ENCODE data around the gene MXRA8.
A peak's percentile ranks its signal among the peaks of the same experiment; 100 is the strongest.
"Not testable (repeated sequence)": the region's sequence is repeated elsewhere in the genome, so short reads cannot be mapped to it uniquely, and the experiment has no call there.

MXRA8 gene, protein sequence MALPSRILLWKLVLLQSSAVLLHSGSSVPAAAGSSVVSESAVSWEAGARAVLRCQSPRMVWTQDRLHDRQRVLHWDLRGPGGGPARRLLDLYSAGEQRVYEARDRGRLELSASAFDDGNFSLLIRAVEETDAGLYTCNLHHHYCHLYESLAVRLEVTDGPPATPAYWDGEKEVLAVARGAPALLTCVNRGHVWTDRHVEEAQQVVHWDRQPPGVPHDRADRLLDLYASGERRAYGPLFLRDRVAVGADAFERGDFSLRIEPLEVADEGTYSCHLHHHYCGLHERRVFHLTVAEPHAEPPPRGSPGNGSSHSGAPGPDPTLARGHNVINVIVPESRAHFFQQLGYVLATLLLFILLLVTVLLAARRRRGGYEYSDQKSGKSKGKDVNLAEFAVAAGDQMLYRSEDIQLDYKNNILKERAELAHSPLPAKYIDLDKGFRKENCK

DNA sequence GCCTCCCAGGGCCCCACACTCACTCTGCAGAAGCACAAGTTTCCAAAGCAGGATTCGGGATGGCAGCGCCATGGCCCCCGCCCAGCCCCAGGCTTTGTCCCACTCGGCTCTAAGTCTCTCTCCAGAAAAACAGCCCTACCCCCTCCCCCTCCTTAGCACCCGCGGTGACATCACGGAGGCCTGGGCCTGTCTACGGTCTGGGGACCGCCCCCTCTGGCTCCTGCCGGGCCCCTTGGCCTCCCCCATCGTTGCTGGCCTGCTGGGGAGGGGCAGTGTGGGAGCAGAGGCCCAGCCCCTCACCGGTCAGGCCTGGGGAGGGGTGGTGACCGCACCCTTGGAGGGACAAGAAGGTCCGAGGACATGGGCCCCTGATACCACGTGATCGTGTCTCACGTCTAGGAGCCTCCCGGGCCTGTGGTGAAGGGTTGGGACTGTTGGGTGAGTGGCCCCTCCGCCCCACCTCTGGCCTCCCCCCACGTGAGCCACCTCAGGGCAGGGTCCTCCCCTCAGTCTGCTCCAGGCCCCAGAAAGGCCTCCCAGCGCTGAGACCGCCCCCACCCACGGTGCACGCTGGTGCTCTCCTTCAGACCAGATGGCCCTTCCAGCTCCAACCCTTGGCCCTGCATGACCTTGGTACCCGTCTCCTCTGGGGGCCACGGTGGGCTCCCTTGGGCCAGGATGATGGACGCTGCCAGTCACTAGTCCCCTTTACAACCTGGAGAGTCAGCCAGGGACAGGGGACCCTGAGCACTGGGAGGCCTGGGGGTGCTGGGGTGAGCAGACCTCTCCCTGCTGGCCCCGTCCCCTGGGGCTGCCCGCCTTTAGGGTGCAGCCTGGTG lies at the start of gene MXRA8:
Gene MXRA8 (minus strand): TSS at position 123 of the 839 bp plus-strand sequence. CDS start 51 bp downstream, at position 72.
- DNase-seq (ENCODE audit: low spot score) = no peak

DNA sequence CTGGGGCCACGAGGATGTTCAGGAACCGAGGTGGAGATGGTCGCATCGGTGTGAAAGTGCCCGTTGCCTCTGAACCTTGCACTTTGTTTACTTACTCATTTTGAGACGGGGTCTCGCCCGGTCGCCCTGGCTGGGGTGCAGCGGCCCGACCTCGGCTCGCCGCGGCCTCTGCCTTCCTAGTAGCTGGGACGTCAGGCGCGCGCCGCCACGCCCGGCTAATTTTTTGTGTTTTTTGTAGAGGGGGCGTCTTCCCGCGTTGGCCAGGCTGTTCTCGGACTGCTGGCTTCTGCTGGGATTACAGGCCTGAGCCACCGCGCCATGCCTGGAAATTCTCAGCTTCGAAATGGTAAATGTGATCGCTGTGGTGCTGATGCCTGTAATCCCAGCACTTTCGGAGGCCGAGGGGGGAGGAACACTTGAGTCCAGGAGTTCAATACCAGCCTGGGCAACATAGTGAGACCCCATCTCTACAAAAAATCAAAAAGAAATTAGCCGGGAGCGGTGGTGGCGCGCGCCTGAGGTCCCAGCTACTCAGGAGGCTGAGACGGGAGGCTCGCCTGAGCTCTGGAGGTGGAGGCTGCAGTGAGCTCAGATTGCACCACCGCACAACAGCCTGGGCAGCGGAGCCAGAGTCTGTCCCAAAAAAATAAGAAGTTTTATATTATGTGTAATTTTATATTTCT lies 49.4 kb upstream of the MXRA8 start:
- no peak for DNase-seq (ENCODE audit: low spot score)

DNA sequence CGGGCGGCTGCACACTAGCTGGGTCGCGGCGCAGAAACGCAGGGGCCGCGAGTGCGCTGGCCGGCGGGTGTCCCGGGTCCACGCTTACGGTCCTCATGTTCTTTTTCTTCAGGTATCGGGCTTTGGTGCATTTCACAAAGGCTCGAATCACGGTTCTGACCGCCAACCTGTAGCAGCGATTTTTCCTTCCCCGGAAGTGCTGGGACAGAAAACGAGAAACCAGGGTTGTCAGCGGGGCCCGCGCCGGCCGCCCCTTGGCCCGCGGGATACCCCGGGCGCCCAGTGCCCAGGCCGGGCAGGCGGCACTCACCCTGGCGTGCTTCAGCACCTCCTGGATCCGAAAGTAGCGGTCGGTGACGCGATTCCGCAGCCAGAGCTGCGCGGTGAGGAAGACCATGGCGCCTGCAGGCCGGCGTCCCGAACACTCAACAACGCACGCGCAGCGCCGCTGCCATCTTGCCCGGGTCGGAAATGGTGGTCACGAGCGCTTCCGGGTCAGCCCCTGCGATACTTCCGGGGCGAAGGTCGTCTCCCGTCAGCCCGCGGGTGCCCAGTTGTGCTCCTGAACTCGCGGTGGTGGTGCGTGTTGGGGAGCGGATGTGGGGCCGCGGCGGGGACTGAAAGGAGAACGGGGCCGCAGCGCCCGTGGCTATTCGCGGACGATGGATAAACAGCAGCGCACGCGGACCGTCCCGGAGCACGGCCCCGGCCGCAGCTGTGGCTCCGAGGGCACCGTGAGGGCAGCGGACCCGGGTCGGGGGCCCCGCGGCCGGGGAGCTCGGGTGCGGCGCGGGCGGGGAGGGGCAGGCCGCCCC lies 48.7 kb upstream of the MXRA8 start, which contains the start of gene MRPL20:
Gene MRPL20 (minus strand): TSS at position 473 of the 815 bp plus-strand sequence. CDS start 76 bp downstream, at position 397.
- peak; percentile 93 for DNase-seq (ENCODE audit: low spot score)

DNA sequence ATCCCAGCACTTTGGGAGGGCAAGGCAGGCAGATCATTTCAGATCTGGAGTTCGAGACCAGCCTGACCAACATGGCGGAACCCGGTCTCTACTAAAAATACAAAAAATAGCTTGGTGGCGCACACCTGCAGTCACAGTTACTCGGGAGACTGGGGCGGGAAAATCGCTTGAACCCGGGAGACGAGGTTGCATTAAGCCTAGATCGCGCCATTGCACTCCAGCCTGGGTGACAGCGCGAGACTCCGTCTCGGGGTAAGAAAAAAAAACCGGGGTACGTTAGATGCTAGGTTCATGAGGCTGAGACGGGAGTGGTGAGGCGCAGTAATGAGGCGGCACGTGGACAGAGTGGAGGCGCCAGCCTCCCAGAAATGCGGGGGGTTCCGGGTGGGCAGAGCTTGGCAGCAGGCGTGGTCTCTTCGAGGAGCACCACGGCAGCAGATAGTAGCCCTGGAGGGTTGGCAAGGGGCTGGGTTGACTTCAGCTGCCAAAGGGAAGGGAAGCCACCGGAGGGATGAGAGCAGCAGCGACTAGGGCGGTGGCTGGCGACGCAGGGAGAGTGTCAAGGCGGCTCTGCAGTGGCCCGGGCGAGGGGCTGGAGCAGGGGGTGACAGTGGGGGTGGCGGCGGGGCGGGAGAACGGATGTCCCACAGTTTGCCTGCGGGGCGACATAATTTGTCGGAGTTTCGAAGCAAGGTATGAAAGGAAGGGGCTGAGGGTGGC lies 47.9 kb upstream of the MXRA8 start:
- no peak for DNase-seq (ENCODE audit: low spot score)

DNA sequence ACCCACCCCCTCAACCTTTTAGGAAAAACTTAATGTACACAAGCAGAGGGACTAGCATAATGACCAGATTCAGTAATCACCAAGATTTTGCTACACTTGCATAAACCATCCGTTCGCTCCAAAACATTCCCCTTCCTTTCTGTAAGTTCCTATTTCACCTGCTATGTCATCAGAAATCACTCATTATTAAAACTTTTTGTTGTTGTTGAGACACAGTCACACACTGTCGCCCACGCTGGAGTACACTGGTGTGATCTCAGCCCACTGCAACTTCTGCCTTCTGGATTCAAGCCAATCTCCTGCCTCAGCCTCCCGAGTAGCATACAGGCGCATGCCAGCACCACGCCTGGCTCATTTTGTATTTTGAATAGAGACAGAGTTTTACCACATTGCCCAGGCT lies 45.3 kb upstream of the MXRA8 start:
- no peak for DNase-seq (ENCODE audit: low spot score)

DNA sequence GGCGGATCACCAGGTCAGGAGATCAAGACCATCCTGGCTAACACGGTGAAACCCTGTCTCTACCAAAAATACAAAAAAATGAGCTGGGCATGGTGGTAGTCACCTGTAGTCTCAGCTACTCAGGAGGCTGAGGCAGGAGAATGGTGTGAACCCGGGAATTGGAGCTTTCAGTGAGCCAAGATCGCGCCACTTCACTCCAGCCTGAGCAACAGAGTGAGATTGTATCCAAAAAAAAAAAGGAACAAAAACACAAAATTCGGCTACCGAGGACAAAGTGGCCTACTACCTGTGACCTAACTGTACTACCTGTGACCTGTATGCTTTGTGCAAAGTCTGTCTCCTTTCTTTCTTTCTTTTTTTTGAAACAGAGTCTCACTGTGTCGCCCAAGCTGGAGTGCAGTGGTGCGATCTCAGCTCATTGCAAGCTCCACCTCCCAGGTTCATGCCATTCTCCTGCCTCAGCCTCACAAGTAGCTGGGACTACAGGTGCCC lies 44.6 kb upstream of the MXRA8 start:
- DNase-seq (ENCODE audit: low spot score) = not testable (repeated sequence)

DNA sequence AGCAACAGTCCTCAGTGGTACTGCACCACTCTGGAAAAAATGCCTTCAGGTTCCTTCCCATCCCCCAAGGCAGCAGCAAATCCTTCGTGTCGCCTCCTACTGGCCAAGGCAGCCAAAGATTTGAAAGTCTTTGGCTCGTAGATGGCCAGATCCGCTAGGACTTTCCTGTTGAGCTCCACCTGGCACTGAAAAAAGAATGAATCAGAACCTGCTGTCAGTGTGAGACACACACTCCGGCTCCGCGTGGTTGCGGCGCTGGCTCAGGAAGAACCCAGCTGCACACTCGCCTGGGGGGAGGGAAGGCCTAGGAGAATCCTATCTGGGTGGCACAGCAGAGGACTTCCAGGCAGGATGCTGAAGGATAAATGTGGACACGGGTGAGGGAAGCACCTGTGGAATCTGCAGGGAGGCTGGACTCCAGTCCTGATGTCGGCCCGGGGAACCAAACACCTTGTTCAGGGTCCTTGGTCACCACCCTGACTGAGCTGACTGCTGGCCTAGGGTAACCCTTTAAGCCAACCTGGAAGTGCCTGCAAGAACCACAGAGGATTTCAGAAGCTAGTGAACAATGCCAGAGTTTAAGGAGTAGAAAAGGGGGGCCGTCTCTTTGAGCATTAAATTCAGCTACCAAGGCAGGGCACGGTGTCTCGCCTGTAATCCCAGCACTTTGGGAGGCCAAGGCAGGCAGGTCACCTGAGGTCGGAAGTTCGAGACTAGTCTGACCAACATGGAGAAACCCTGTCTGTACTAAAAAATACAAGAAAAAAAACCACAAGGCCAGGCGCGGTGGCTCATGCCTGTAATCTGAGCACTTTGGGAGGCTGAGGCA lies 43.9 kb upstream of the MXRA8 start:
- no peak for DNase-seq (ENCODE audit: low spot score)

DNA sequence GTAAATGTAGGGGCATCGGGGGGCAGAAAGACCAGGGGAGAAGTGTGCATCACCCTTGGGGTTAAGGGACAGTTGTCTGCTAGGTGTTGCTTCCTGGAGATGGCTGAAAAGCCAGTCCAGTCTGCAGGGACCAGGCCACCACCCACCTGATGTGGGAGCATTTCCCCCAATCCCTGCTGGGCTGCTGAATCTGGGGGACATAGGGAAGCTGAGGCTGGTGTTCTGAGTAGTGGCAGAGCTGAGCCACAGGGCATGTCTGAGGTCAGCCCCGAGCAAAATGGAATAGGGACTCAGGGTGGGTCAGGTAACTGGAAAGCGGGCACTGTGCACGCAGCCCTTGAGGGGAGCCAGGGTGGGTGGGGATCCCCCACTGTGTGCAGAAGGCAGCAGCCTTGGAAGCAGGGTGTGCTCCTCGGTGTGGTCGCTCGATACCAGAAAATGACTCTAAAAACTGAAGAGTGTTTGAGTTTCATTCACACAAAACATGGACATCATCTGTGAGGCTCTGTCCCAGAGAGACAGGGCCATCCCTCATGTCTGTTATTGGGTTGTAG lies 43.2 kb upstream of the MXRA8 start:
- no peak for DNase-seq (ENCODE audit: low spot score)

DNA sequence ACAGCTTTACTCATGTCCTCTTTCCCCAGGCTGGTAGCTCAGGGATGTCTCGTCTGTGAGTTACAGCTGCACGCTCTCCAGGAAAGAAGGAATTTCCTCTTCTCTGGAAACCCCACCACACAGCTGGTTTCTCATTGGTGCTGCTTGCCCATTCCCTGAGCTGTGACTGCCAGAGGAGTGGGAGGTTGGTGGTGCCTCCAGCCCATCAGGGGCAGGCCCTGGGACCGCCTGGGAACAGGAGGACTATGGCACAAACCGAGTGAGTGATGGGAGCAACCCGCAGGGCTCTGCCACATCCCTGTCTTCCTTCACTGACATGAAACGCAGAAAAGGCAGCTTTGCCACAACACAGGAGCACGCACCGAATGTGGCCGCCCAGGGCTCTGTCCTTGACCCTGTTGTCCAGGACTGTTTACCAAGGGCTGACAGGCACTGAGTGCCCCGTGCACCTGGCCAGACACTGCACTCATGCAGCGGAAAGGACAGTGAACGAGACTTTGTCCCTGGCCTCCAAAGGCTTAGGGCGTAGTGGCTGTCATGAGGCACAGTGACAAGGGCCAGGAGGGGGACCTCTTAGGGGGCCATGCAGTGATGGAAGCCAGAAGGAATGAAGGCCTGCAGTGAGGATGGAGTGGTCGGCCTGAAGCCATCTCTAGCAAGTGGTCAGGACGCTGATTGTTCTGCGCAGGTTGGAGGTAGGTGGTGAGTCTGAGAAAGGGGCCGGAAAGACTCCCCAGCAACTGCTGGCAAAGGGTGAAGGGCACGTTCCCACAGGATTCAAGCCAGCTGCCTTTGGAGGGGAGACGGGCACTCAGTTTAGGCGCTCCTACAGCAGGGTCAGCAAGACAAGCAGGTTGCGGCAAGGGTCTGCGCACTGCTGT lies 42.5 kb upstream of the MXRA8 start:
- DNase-seq (ENCODE audit: low spot score) = no peak

DNA sequence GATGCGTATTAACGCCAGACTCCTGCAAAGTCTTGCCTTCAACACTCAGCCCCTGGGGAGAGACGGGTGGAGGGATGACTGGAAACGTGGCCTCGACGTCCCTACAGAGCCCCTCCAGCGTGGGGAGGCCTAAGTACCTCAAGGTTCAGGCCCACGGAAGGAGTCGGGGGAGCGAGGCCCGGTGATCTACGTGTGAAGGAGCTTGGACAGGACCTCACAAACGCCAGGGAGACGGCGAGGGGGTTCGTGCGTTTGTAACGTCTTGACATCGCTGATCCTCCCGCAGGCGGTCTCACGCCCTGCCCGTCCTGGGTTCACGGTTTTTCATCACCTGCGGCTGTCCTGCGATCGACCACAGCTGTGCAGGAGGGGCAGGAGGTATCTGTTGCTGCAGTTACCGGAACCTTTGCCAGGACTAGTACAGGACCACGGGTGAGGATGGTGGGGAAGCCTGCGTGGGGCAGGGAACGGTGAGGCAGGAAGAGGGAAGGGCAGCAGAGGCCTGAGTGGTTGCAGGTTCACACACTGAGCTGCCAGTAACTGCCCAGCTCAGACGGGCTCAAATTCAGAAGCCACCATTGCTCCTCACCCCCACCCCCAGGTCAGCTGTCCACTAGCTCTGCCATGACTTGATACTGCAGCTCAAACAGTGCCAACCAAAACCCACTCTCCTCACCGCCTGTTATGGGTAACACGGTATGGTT lies 41.7 kb upstream of the MXRA8 start:
- DNase-seq (ENCODE audit: low spot score) = no peak

DNA sequence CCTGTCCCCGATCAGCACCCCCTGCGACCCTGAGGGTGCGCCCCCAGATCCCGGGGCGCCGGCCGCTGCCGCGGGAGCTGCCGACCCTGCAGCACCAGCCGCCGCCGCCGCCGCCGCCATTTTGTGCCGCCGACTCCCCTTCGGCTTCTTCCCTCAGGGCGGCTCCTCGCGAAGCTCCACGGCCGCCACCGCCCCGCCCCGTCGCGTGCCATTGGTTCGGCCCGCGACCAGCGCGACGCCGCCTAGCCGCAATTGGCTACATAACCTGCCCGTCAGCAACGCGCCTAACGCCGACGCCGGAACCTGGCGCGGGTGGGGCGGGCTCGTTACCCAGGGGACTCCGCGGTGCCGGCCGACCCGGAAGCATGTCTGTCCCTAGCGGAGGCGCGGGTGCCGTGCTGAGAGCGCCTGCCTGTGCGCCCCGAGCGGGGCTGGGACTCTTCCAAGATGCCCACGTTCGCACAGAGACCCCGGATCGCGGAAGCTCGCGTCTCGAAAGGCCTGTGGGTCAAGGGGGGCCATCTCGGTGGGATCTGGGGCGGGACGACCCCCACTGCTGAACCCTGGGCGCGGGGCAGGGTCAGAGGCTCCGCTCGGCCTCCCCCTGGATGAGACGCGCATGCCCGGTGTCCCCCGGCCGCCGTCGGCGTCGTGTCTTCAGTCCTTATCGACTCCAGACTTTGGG lies 41.0 kb upstream of the MXRA8 start, which contains the start of gene CCNL2:
Gene CCNL2 (minus strand): TSS at position 149 of the 685 bp plus-strand sequence. CDS start 29 bp downstream, at position 120.
- peak; percentile 98 for DNase-seq (ENCODE audit: low spot score)

DNA sequence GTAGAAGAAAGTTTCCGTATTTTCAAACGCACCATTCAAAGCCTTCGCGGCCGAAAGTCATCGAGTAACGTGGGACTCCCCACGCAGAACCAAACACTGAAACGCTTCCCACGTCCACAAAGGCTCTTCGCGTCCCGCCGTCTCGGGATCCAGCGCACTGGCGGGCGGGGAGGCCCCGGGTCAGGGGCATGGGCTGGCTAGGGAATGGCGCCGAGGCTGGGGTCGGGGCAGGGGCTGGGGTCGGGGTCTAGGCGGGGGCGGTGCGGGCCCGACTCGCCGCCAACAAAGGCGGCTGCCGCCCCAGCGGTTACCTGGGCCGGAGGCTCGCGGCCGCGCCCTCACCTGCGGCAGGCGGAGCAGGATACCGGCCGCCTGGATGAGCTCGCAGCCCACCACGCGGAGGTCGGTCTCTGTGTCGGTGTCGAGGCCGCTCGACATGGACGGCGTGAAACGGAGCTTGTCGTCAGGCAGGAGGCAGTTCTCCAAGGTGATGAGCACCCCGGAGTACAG lies 40.4 kb upstream of the MXRA8 start:
- DNase-seq (ENCODE audit: low spot score) = no peak

DNA sequence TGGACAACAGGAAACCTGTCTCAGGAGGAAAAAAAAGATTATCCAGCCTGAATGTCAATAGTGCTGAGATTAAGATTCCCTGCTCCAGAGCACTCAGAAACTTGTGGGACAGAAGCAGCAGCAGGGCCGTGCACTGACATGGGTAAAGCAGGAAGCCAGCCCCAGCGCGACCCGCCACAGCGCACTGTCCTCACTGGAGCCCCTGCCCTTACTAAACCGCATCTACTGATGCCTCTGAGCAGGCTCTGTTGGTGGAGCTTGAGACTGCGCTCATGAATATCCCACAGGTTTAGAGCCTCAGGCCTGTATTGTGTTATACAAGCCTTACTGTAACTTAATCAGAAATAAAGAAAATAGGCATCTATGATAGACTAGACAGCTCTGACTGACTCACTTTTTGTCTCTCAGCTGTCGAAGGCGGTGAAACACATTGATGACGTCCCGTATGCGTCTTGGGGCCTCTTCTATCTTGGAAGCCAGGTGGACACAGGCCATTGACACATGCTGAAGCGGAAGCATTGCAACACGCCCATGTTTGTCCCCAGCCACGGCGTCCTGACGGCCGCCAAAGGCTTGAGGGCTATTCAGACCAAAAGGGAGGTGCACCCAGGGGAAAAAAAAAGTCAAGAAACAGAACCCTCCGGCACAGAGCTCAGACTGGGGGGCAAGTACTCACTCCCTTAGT lies 39.6 kb upstream of the MXRA8 start:
- no peak for DNase-seq (ENCODE audit: low spot score)

DNA sequence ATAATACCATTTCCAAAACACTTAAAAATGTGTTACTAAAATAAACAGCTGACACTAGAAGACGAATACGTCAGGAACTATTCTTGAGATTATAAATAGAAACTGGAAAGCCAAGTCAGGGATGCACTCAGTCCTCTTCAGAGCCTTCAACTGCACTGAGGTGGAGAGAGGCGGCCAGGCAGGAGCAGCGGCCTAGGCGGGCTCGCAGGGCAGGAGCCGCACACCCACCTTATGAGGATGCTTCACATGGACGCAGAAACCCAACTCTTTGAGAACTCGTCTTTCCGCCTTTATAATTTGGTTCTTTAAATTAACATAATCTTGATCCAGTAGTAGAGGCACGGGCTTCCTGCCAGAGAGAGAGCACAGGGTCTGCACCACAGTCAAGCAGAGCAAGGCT lies 36.8 kb upstream of the MXRA8 start:
- DNase-seq (ENCODE audit: low spot score) = no peak

DNA sequence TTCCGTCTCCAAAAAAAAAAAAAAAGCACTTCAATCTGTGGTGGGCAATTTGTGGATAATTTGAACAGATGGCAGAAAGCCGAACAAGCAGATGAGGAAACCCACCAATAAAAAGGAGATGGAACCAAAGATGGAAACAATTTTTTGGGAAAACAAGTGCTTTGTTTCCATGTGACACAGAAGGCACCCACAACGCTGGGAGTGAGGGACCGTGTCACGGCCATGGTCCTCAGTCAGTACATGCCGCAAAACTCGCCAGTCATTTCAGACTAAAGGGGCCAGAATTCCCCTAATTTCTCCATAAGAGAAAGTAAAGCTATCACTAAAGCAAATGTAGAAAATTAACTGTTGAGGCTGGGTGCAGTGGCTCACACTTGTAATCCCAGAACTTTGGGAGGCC lies 35.8 kb upstream of the MXRA8 start:
- DNase-seq (ENCODE audit: low spot score) = no peak

DNA sequence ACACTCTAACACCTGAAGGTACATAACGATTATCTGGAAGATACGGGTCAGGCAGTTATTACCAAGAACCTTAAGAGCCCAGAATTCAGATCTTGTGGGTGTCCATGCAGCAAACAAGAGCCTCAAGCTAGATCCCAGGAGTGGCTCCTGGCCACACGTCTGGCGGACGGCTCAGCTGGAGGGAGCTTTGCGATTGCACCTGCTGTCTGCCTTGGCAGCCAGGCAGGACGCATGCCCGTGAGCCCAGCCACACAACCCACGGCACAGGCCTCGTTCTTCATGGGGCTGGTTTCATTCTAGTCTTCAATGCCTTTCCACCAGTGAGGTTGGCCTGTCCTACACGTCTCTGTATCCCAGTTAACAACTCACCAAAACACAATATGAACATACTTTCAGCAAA lies 35.1 kb upstream of the MXRA8 start:
- DNase-seq (ENCODE audit: low spot score) = no peak

Measured in germinal center (tissue), 1 donor.